Esophagus squamous epithelium (tissue), 5 donors: Measurements from ENCODE around the gene TEX51. TPM values are rescaled to one million over a fixed set of nuclear protein-coding genes. Genes with fewer than 3 reads are reported as not detected.

Experiments used
- DNase-seq: peaks from one replicate; lab custom pipeline; 2025; lab: John Stamatoyannopoulos, UW
- H3K27ac ChIP-seq, 4 donors: fragments of 200-600 bp; sonication (generic); one replicate each; pipeline ENCODE4 v1.5.1; 2016 to 2019; ENCODE audit warnings: mild to moderate bottlenecking in 1 of 4
- H3K27me3 ChIP-seq, 4 donors: fragments of 200-600 bp; sonication (generic); 1 replicate in 3 of 4; 2 replicates in 1 of 4; pipeline versions ENCODE4 v1.5.1 to v1.6.0; 2017 to 2021; ENCODE audit warnings: antibody characterized with exemption in 1 of 4
- H3K36me3 ChIP-seq, 3 donors: fragments of 200-600 bp; sonication (generic); one replicate each; pipeline ENCODE4 v1.5.1; 2016 to 2019
- H3K4me1 ChIP-seq, 3 donors: fragments of 200-600 bp; sonication (generic); one replicate each; pipeline ENCODE4 v1.5.1; 2017 to 2019
- H3K4me3 ChIP-seq, 4 donors: fragments of 200-600 bp; sonication (generic); 1 replicate in 3 of 4; 2 replicates in 1 of 4; pipeline ENCODE4 v1.5.1; 2016 to 2019; ENCODE audit warnings: mild to moderate bottlenecking in 2 of 4, moderate library complexity in 1 of 4
- H3K9me3 ChIP-seq, 3 donors: fragments of 200-600 bp; sonication (generic); one replicate each; pipeline ENCODE4 v1.5.1; 2016 to 2019
- CTCF ChIP-seq, 6 experiments: fragments of 450-650 bp in 4 of 6; fragments of 200-600 bp in 2 of 6; sonication (generic) in 2 of 6; IDR thresholded peaks; one replicate each; pipeline ENCODE4 v1.5.1; 2016 to 2019; ENCODE audit warnings: antibody characterized with exemption in 6 of 6, mild to moderate bottlenecking in 4 of 6, moderate library complexity in 4 of 6
- POLR2A ChIP-seq, 4 donors: fragments of 450-650 bp; IDR thresholded peaks; one replicate each; pipeline ENCODE4 v1.6.1; 2017; ENCODE audit warnings: antibody characterized with exemption in 4 of 4, mild to moderate bottlenecking in 4 of 4, moderate library complexity in 3 of 4
- WGBS, 2 donors: methylation state at CpG; one replicate each; pipeline ENCODE4 v1.1.5; 2018; 5-methylcytosine and 5-hydroxymethylcytosine counted together
- intact Hi-C: fragments of 100-400 bp; cut with DNase I; formaldehyde crosslinking; loops from one replicate; pipeline ENCODE4 v1.15.0; 2022
- total RNA-seq, 4 donors: library from RNA; depleted of rRNA; stranded (reverse); fragments of >200 nt; gene quantifications; one replicate each; pipeline ENCODE4 v1.1.0, GENCODE V29; 2016
- donor health status: DM: yes; HTN: yes; CAD: no.

Gene TEX51
- total RNA-seq, 4 donors from 2014 or later = not detected

- WGBS, 2 donors = 80 to 87% methylated on average over 4 of the region's 4 CpGs
- Histone ChIP-seq H3K4me3 (no peak overlapping the region), H3K4me1 (no peaks in the 10 kb centered on the region), H3K9me3 (no peaks in the 10 kb centered on the region), H3K27ac (no peak overlapping the region), H3K36me3 (no peaks in the 10 kb centered on the region), H3K27me3 (no peaks in the 10 kb centered on the region)
- intact Hi-C loops = no loop called here
- no peak for DNase-seq
- no peak for TF ChIP-seq CTCF (IDR thresholded peaks at IDR 0.05)
Measured at GRCh38 chr2:126899616-126900185, 1.0 kb downstream of the TEX51 start.

- TF ChIP-seq CTCF (IDR thresholded peaks at IDR 0.05) = no peak
- TF ChIP-seq POLR2A (IDR thresholded peaks at IDR 0.05) = no peak
- Histone ChIP-seq H3K27me3 (no peaks in the 10 kb centered on the region), H3K36me3 (no peaks in the 10 kb centered on the region), H3K4me1 (no peaks in the 10 kb centered on the region), H3K27ac (no peak overlapping the region), H3K4me3 (no peak overlapping the region), H3K9me3 (no peaks in the 10 kb centered on the region)
- intact Hi-C loops = no loop called here
- WGBS, 2 donors = 72 to 83% methylated on average over 6 to 7 of the region's 9 CpGs
- no peak for DNase-seq
Measured at GRCh38 chr2:126900646-126901319, 2.1 kb downstream of the TEX51 start.

- Histone ChIP-seq H3K36me3 (no peaks in the 10 kb centered on the region), H3K27me3 (no peaks in the 10 kb centered on the region), H3K9me3 (no peaks in the 10 kb centered on the region), H3K27ac (no peak overlapping the region), H3K4me3 (no peak overlapping the region), H3K4me1 (no peaks in the 10 kb centered on the region)
- TF ChIP-seq POLR2A (IDR thresholded peaks at IDR 0.05) (no peak), CTCF (IDR thresholded peaks at IDR 0.05) (no peak)
- intact Hi-C loops = no loop called here
- WGBS, 2 donors = 76% methylated on average over 2 of the region's 2 CpGs; no CpG with 5 or more reads in 1 of the 2 donors
- DNase-seq = no peak
Measured at GRCh38 chr2:126901459-126901858, 2.8 kb downstream of the TEX51 start.

GRCh38 chr2:126902152-126902835 lies 3.6 kb downstream of the TEX51 start:
- intact Hi-C loops = no loop called here
- H3K36me3 ChIP-seq = no peaks in the 10 kb centered on the region
- no peaks in the 10 kb centered on the region for H3K4me1 ChIP-seq
- WGBS, 2 donors = 58 to 72% methylated on average over 2 to 3 of the region's 7 CpGs
- no peaks in the 10 kb centered on the region for H3K27me3 ChIP-seq
- H3K27ac ChIP-seq = no peak overlapping the region
- TF ChIP-seq POLR2A (IDR thresholded peaks at IDR 0.05) = no peak
- no peak for TF ChIP-seq CTCF (IDR thresholded peaks at IDR 0.05)
- H3K9me3 ChIP-seq = no peaks in the 10 kb centered on the region
- no peak overlapping the region for H3K4me3 ChIP-seq
- DNase-seq = no peak

GRCh38 chr2:126902859-126903258 lies 4.2 kb downstream of the TEX51 start:
- Histone ChIP-seq H3K4me3 (no peak overlapping the region), H3K27ac (no peak overlapping the region), H3K36me3 (no peaks in the 10 kb centered on the region), H3K4me1 (no peaks in the 10 kb centered on the region), H3K9me3 (no peaks in the 10 kb centered on the region), H3K27me3 (no peaks in the 10 kb centered on the region)
- intact Hi-C loops = no loop called here
- no peak for TF ChIP-seq CTCF (IDR thresholded peaks at IDR 0.05)
- DNase-seq = no peak
- 84 to 87% methylated on average over 4 to 6 of the region's 6 CpGs for WGBS, 2 donors
